ENCODE results near the gene PMM1. TPM values are rescaled to one million over a fixed set of nuclear protein-coding genes. Genes with fewer than 3 reads are reported as not detected.

Gene PMM1
- total RNA-seq, 2 experiments from 2014 or later: 45.1 to 46.4 TPM

DNA sequence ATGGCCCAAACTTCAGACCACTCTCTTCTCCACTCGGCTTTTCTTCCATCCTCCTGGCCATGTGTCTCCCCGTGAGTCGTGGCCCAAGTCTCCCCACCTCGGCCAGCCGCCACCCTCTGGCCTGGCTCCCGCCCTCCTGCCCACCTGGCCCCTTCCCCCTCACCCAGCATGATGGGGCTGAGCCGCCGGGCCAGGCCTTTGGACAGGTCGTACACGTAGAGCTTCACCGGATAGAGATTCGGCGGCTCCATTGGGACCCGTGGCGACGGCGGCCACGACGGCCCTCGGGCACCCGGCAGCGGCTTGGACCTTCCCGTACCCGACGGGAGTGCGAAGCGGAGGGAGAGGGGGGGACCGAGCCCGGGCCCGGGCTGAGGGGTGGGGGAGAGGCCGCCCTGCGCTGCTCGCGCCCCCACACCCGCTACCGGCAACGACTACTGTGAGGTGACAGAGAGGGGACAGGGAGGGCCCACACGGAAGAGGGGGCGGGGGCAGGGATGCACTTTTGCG lies 31.0 kb upstream of the PMM1 start, which contains the start of gene DESI1:
DESI1 (minus strand) TSS at position 455 of the 510 bp plus-strand sequence; CDS start at position 251, 204 bp downstream.
- peaks cover 40% of the 10 kb centered on the region for H3K4me1 Mint-ChIP-seq (ENCODE audit: low read depth)
- no peak for DNase-seq
- CTCF ChIA-PET: interaction anchor here (1.1 to 3.9 kb wide), 4 partner anchors 17 to 77 kb away, joined by 4 to 18 read pairs (median 8); partner anchors contain the start of gene PMM1
- POLR2A ChIA-PET: interaction anchor here (0.9 to 6.0 kb wide), 21 partner anchors 9 to 515 kb away, joined by 3 to 65 read pairs (median 4); partner anchors contain the start of genes ACO2, CCDC134, NDUFA6 and PHF5A
- H3K36me3 Mint-ChIP-seq: peaks cover 16% of the 10 kb centered on the region
- peak within 1 kb of the TSS; percentile 97 for H3K4me3 Mint-ChIP-seq
- no peaks in the 10 kb centered on the region for H3K9me3 Mint-ChIP-seq
- no peaks in the 10 kb centered on the region for H3K27me3 Mint-ChIP-seq
- intact Hi-C loops (cut with micrococcal nuclease): loop anchor here (1.0 to 5.0 kb wide), 11 partner anchors 16 to 333 kb away; partner anchors contain the start of genes PHF5A, POLR3H, RANGAP1 and SNU13
- peak within 1 kb of the TSS; percentile 98 for H3K27ac Mint-ChIP-seq

DNA sequence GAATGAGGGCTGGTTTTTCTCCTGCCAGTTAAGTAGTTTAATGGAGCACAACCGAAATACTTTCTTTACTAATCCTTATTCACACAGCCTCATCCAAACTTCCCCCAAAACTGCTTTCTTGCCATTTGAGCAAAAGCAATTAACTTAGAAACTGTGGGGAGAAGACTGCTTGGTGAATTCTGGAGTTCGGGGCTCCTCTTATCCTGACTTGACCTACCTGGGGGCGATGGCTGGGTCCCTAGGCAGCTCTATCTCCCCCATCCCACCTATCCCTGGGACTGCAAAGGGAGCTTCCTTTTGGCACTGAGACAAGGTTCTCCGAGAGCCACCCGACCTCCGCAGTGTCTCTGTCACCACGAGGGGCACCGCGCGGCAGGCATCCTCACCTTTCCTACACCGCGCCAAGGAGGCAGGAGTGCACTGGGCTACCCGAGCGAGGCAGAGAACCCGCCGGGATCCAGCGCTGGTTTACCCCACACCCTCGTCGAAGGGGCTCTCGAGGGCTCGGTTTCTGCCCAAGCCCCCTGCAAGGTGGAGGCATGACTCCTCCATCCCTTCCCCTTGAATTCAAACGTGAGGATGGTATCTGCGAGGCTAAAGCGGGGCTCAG lies 30.4 kb upstream of the PMM1 start:
- H3K4me1 Mint-ChIP-seq (ENCODE audit: low read depth): peaks cover 40% of the 10 kb centered on the region
- intact Hi-C loops (cut with micrococcal nuclease): loop anchor here (2.0 to 5.0 kb wide), 3 partner anchors 47 to 333 kb away; partner anchors contain the start of genes RANGAP1 and SNU13
- ChIA-PET POLR2A (interaction anchor here (0.7 to 6.0 kb wide), 16 partner anchors 9 to 470 kb away, joined by 3 to 65 read pairs (median 6); partner anchors contain the start of genes ACO2, CCDC134, NDUFA6 and PHF5A), CTCF (interaction anchor here (1.3 to 3.9 kb wide), 4 partner anchors 30 to 216 kb away, joined by 5 to 18 read pairs (median 10); partner anchors contain the start of gene PMM1)
- H3K27me3 Mint-ChIP-seq: no peaks in the 10 kb centered on the region
- peak overlapping the region; percentile 98 for H3K27ac Mint-ChIP-seq
- peak overlapping the region; percentile 97 for H3K4me3 Mint-ChIP-seq
- H3K36me3 Mint-ChIP-seq: peaks cover 12% of the 10 kb centered on the region
- H3K9me3 Mint-ChIP-seq: no peaks in the 10 kb centered on the region
- peak; percentile 67 for DNase-seq

DNA sequence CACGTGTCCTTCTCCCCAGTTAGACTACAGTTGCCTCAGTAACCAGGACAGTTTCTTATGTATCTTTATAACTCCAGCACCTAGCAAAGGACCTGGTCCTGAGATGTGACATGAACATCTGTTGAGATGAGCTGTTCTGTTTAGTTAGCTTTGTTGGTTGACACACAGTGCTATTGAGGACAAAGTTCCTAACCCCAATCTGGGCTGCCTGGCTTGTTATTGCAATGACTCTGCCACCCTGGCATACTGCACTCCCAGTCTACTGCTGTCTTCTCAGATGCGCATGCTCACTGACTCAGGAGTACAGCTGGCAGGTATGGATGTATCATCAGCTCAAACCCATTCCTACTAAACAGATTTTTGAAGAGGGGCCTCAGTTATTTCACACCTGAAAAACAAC lies 23.8 kb upstream of the PMM1 start:
- no peak overlapping the region for H3K27ac Mint-ChIP-seq
- peaks cover 13% of the 10 kb centered on the region for H3K36me3 Mint-ChIP-seq
- POLR2A ChIA-PET: no interaction called here

DNA sequence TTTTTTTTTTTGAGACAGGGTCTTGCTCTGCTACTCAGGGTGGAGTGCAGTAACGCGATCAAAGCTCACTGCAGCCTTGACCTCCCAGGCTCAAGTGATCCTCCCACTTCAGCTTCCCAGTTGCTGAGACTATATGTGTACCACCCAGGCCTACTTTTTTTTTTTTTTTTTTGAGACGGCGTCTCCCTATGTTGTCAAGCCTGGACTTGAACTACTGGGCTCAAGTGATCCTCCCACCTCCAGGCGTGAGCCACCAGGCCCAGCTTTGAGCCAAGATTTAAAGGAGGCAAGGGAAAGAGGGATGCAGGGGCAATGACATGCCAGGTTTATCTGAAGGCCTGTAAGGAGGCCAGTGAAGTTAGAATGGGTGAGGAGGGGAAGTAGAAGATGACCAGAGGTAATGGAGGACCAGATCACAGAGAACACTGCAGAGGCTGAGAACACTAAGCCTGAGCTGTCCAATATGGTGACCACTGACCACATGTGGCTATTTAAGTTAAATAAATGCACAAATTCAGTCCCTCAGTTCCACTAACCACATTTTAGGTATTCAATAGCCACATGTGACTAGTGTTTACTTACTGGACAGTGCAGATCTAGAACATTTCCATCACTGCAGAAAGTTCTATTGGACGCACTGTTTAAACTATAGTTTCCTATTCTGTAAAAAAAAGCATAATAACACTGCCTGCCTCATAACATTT lies 23.1 kb upstream of the PMM1 start:
- ChIA-PET POLR2A (no interaction called here), CTCF (no interaction called here)
- Mint-ChIP-seq H3K9me3 (no peaks in the 10 kb centered on the region), H3K27ac (no peak overlapping the region), H3K36me3 (peaks cover 13% of the 10 kb centered on the region), H3K4me1 (ENCODE audit: low read depth) (peaks cover 17% of the 10 kb centered on the region), H3K27me3 (no peaks in the 10 kb centered on the region), H3K4me3 (no peak overlapping the region)
- no peak for DNase-seq
- intact Hi-C loops (cut with micrococcal nuclease): no loop called here

More for the DNA sequence above, 23.8 kb upstream of the PMM1 start:
- no peaks in the 10 kb centered on the region for H3K9me3 Mint-ChIP-seq
- H3K4me3 Mint-ChIP-seq: no peak overlapping the region
- no peak for DNase-seq
- H3K27me3 Mint-ChIP-seq: no peaks in the 10 kb centered on the region
- peaks cover 22% of the 10 kb centered on the region for H3K4me1 Mint-ChIP-seq (ENCODE audit: low read depth)
- CTCF ChIA-PET: no interaction called here
- intact Hi-C loops (cut with micrococcal nuclease): no loop called here

DNA sequence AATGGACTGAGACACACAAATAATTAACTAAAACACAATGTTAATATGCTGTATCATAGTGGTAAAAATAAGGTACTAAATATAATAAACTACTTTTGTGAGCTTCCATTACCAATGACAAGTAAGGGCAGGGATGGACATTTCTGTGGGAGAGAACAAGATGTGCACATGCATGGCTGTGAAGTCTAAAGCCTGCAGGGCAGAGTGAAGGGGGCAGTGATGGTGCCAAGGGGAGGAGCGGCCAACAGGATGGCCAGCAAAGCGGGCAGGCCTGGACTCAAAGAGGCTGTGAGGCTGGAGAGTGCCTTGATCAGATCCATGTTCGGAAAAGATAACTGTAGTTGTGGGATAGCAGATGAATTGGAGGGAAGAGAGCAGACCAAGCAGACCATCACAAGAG lies 18.7 kb upstream of the PMM1 start:
- intact Hi-C loops (cut with micrococcal nuclease): no loop called here
- no peaks in the 10 kb centered on the region for H3K9me3 Mint-ChIP-seq
- ChIA-PET CTCF (no interaction called here), POLR2A (no interaction called here)
- peaks cover 19% of the 10 kb centered on the region for H3K4me1 Mint-ChIP-seq (ENCODE audit: low read depth)
- no peaks in the 10 kb centered on the region for H3K27me3 Mint-ChIP-seq
- H3K36me3 Mint-ChIP-seq: peaks cover 47% of the 10 kb centered on the region
- no peak overlapping the region for H3K4me3 Mint-ChIP-seq
- no peak for DNase-seq
- H3K27ac Mint-ChIP-seq: no peak overlapping the region

DNA sequence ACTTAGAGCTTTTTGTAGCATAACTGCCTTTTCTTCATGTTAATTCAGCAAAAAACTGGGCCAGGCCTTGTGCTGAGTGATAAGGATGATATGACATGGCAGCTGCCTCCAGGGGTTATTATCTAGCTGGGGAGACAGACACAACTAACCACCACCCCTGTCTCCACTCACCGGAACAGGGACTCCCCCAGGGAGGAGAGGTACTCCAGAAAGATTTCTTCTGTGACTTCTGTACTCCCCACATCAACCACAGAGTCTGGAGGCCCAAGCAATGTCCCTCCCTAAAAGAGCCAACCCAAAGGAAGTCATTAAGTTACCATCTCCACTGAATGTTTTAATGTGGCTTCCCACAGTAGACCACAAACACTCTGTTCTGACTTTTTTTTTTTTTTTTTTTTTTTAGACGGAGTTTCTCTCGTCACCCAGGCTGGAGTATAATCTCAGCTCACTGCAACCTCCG lies 14.3 kb upstream of the PMM1 start:
- Mint-ChIP-seq H3K4me3 (no peak overlapping the region), H3K9me3 (no peaks in the 10 kb centered on the region)
- intact Hi-C loops (cut with micrococcal nuclease): loop anchor here (1.0 kb wide), 2 partner anchors 14 to 17 kb away; partner anchors contain the start of genes DESI1 and XRCC6

DNA sequence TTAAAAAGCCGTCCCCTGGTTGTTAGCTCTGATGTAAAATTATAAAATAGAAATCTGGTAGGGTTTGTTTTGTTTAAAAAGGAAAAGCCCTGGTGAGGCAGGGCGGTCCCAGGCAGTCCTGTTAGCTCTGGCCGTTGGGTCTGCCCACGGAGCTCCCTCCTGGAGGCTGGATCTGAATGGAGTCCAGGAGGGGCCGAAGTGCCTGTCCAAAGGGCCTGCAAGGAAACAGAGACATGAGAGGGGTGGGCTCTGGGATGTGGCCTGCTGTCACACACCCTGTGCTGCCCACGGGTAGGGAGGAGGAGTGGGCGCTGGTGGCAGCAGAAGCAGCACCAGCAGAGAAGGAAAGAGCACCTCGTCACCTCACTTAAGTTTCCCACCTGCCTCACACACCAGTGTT lies 11.3 kb upstream of the PMM1 start:
- ChIA-PET POLR2A (no interaction called here), CTCF (no interaction called here)
- no peaks in the 10 kb centered on the region for H3K9me3 Mint-ChIP-seq
- no peak overlapping the region for H3K27ac Mint-ChIP-seq
- peaks cover 31% of the 10 kb centered on the region for H3K4me1 Mint-ChIP-seq (ENCODE audit: low read depth)
- H3K27me3 Mint-ChIP-seq: no peaks in the 10 kb centered on the region
- intact Hi-C loops (cut with micrococcal nuclease): no loop called here
- no peak for DNase-seq
- H3K4me3 Mint-ChIP-seq: no peak overlapping the region
- peaks cover 73% of the 10 kb centered on the region for H3K36me3 Mint-ChIP-seq

More for the DNA sequence above, 14.3 kb upstream of the PMM1 start:
- CTCF ChIA-PET: interaction anchor here (1.1 to 1.6 kb wide), 4 partner anchors 12 to 63 kb away, joined by 3 to 5 read pairs (median 4); partner anchors contain the start of genes DESI1 and XRCC6
- Mint-ChIP-seq H3K27ac (peak overlapping the region; percentile 18), H3K4me1 (ENCODE audit: low read depth) (peaks cover 31% of the 10 kb centered on the region), H3K27me3 (no peaks in the 10 kb centered on the region), H3K36me3 (peaks cover 71% of the 10 kb centered on the region)
- peak; percentile 86 for DNase-seq
- POLR2A ChIA-PET: interaction anchor here (0.6 to 3.9 kb wide), 4 partner anchors 14 to 255 kb away, joined by 3 to 33 read pairs (median 8); partner anchors contain the start of genes DESI1, PMM1 and XRCC6

DNA sequence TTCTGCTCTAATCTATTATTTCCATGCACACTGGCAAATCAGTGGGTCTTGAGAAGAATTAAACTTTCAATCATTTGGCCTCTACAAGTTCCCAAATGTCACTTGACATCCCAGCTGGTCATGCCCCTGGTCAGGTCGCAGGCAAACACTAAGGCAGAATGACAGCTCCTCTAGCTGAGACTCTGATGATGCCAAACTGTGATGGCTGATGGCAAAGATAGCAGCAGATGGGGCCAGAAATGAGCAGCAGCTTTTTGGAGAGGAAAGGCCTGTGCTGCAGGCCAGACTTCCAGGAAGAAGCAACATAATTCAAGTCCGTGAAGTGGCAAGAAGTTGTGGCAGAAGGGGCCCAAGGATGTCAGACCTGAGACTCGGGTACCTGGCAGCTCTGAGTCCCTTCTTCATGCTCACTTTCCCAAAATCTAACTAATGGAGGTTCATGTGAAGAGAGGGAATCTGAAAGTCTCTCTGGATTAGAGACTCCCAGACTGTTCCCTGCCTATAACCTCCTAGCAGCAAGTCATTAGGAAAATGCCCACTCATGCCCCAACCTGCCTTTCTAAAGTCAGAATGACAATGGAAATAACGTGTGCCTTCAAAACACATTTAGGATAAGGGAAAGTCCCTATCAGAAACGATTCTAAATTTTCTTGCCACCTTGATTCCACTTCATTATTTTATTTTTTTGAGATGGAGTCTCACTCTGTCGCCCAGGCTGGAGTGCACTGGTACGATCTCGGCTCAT lies 9.4 kb upstream of the PMM1 start:
- H3K9me3 Mint-ChIP-seq: no peaks in the 10 kb centered on the region
- ChIA-PET CTCF (interaction anchor here (0.6 to 2.1 kb wide), 3 partner anchors 9 to 68 kb away, joined by 3 to 7 read pairs (median 3); partner anchors contain the start of genes PMM1 and POLR3H), POLR2A (interaction anchor here (1.2 to 1.4 kb wide), 3 partner anchors 9 to 22 kb away, joined by 3 to 4 read pairs (median 3); partner anchors contain the start of genes DESI1, PMM1 and XRCC6)
- H3K27me3 Mint-ChIP-seq: no peaks in the 10 kb centered on the region
- H3K36me3 Mint-ChIP-seq: peaks cover 54% of the 10 kb centered on the region
- no peak overlapping the region for H3K4me3 Mint-ChIP-seq
- intact Hi-C loops (cut with micrococcal nuclease): no loop called here
- H3K27ac Mint-ChIP-seq: no peak overlapping the region
- H3K4me1 Mint-ChIP-seq (ENCODE audit: low read depth): peaks cover 18% of the 10 kb centered on the region
- no peak for DNase-seq

DNA sequence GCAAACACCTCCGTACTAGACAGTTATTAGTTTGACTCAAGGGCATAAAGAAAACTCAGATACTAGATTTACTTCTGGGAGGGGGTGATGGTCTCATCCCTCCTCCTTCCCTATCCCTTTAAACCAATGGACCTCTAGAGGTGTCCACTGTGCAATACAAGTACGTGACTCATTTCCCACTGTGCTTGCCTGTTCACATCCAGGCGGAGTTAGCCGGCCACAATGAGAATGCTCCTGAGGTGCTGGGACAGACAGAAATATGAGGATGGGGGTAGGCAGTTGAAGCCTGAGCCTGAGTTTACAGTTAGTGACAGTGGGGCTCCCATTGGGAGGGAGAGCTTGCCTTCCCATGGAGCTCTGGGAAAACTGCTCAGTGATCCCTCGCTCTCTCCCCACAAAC lies 8.4 kb upstream of the PMM1 start:
- POLR2A ChIA-PET: interaction anchor here (1.2 to 1.4 kb wide), 3 partner anchors 8 to 23 kb away, joined by 3 to 4 read pairs (median 3); partner anchors contain the start of genes DESI1, PMM1 and XRCC6
- intact Hi-C loops (cut with micrococcal nuclease): no loop called here
- H3K27ac Mint-ChIP-seq: no peak overlapping the region
- no peaks in the 10 kb centered on the region for H3K9me3 Mint-ChIP-seq
- H3K27me3 Mint-ChIP-seq: no peaks in the 10 kb centered on the region
- peaks cover 9% of the 10 kb centered on the region for H3K4me1 Mint-ChIP-seq (ENCODE audit: low read depth)
- CTCF ChIA-PET: interaction anchor here (0.6 to 2.1 kb wide), 5 partner anchors 30 to 194 kb away, joined by 3 to 7 read pairs (median 3); partner anchors contain the start of gene POLR3H
- no peak overlapping the region for H3K4me3 Mint-ChIP-seq
- DNase-seq: no peak
- H3K36me3 Mint-ChIP-seq: peaks cover 47% of the 10 kb centered on the region

DNA sequence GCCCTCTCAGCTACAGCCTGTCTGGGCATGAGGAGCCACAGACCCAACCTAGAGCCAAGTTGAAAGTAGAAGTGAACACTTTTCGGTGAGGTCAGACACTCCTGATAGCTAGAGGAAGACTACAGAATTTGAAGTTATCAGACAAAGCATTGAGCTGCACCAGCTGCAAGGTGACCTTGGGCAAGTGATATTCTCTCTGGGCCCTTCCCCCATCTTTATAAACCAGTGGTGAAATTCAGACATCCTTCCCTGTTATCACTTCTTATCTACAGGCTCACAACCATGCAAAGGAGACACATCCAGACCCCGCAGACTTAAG lies 8.0 kb upstream of the PMM1 start:
- Mint-ChIP-seq H3K9me3 (no peaks in the 10 kb centered on the region), H3K36me3 (peaks cover 42% of the 10 kb centered on the region), H3K4me1 (ENCODE audit: low read depth) (peaks cover 4% of the 10 kb centered on the region), H3K27ac (no peak overlapping the region), H3K4me3 (no peak overlapping the region), H3K27me3 (no peaks in the 10 kb centered on the region)
- intact Hi-C loops (cut with micrococcal nuclease): no loop called here
- POLR2A ChIA-PET: interaction anchor here (1.2 kb wide), 1 partner anchor 22 kb away, joined by 3 read pairs; no protein-coding TSS in a partner anchor
- CTCF ChIA-PET: interaction anchor here (0.6 to 2.1 kb wide), 5 partner anchors 29 to 194 kb away, joined by 3 to 7 read pairs (median 3); partner anchors contain the start of gene POLR3H
- no peak for DNase-seq

Measured in activated CD4-positive, alpha-beta memory T cell treated with anti-CD3 and anti-CD28 coated beads for 36 hours (primary cell).